Epithelial cell of proximal tubule (primary cell): ENCODE measurements around the gene PAQR9. TPM values are rescaled to one million over a fixed set of nuclear protein-coding genes. Genes with fewer than 3 reads are reported as not detected.
"Not testable (repeated sequence)": the region's sequence is repeated elsewhere in the genome, so short reads cannot be mapped to it uniquely, and the experiment has no call there.

Experiments
- DNase-seq: peaks from one replicate; pipeline ENCODE4 v3.0.0-alpha.2; 2011; ENCODE audit warnings: low read depth
- H3K4me3 ChIP-seq: 2 replicates; pipeline ENCODE4 v1.5.1; 2011; ENCODE audit warnings: low read depth, mild to moderate bottlenecking, low read length
- total RNA-seq: library from RNA; depleted of rRNA; stranded (reverse); fragments of >200 nt; gene quantifications from 2 replicates; pipeline ENCODE4 v1.2.3, GENCODE V29; 2015
- TF ChIP-seq, protein P1 (sequence below): conservative IDR thresholded peaks from 2 replicates; pipeline ENCODE4 v1.5.1; 2012; ENCODE audit warnings: low read depth, mild to moderate bottlenecking, low read length

Gene PAQR9
- total RNA-seq, 1 donor from 2014 or later, result 0.63 TPM

- H3K4me3 ChIP-seq, result no peak overlapping the region
- no peak for DNase-seq
- TF ChIP-seq, protein P1, sequence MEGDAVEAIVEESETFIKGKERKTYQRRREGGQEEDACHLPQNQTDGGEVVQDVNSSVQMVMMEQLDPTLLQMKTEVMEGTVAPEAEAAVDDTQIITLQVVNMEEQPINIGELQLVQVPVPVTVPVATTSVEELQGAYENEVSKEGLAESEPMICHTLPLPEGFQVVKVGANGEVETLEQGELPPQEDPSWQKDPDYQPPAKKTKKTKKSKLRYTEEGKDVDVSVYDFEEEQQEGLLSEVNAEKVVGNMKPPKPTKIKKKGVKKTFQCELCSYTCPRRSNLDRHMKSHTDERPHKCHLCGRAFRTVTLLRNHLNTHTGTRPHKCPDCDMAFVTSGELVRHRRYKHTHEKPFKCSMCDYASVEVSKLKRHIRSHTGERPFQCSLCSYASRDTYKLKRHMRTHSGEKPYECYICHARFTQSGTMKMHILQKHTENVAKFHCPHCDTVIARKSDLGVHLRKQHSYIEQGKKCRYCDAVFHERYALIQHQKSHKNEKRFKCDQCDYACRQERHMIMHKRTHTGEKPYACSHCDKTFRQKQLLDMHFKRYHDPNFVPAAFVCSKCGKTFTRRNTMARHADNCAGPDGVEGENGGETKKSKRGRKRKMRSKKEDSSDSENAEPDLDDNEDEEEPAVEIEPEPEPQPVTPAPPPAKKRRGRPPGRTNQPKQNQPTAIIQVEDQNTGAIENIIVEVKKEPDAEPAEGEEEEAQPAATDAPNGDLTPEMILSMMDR, result no peak
Measured at GRCh38 chr3:142992323-142992722, 28.8 kb upstream of the PAQR9 start.

DNA sequence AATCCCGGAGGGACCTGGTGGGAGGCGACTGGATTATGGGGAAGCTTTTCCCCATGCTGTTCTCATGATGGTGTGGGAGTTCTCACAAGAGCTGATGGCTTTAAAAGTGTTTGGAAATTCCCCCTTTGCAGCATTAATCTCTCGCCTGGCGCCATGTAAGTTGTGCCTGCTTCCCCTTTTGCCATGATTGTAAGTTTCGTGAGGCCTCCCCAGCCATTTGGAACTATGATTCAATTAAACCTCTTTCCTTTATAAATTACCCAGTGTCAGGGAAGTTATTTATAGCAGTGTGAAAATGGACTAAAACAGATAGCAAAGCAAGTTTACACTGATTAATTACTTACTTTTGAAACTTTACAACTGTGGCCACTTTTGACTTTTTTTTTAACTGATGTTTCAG lies 27.2 kb upstream of the PAQR9 start:
- DNase-seq, result no peak
- H3K4me3 ChIP-seq, result no peak overlapping the region
- TF ChIP-seq, protein P1, result no peak

DNA sequence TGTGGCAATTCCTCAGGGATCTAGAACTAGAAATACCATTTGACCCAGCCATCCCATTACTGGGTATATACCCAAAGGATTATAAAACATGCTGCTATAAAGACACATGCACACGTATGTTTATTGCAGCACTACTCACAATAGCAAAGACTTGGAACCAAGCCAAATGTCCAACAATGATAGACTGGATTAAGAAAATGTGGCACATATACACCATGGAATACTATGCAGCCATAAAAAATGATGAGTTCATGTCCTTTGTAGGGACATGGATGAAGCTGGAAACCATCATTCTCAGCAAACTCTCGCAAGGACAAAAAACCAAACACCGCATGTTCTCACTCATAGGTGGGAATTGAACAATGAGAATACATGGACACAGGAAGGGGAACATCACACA lies 25.4 kb upstream of the PAQR9 start:
- not testable (repeated sequence) for H3K4me3 ChIP-seq, DNase-seq

DNA sequence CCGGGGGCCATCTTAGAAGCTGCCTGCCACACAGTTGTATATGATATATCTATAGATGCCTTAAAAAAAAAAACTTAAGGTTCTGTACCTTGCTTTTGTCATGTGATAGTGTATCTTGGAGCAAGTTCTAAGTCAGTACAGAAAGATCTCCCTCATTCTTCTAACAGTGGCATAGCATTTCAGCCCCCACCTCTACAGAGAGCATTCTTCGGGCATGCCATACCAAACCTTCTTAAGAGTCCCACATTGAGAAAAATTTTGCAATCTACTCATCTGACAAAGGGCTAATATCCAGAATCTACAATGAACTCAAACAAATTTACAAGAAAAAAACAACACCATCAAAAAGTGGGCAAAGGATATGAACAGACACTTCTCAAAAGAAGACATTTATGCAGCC lies 24.7 kb upstream of the PAQR9 start:
- DNase-seq, H3K4me3 ChIP-seq: not testable (repeated sequence)

GRCh38 chr3:142987707-142988106 lies 24.2 kb upstream of the PAQR9 start:
- no peak overlapping the region for H3K4me3 ChIP-seq
- no peak for DNase-seq
- TF ChIP-seq, protein P1, result no peak

DNA sequence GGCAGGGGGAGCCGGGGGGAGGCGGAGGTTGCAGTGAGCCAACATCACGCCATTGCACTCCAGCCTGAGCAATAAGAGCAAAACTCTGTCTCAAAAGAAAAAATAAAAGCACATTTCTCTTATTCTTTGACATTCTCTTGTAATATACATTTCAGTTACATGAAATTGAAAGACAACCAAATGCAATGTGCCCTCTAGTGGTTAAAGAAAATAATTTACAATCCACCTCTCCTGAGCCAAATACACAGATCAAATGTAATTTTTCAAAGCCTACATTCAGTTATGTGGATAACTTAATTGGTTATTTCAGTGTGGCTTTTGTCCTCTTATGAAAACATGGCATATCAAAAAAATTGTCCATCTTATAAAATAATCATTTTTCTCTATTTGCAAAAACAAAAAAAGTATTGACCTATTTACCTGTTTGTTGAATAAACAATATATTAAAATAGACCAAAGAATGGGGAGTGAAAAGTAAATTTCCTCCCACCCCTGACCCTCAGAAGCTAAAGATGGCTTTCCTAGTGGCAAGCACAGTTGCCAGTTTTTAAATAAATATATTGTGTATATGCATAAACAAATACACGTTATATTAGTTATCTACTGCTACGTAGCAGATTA lies 23.7 kb upstream of the PAQR9 start:
- H3K4me3 ChIP-seq, result no peak overlapping the region
- DNase-seq, result no peak
- TF ChIP-seq, protein P1, result peak; percentile 57

- TF ChIP-seq, protein P1, result no peak
- H3K4me3 ChIP-seq, result no peak overlapping the region
- DNase-seq, result no peak
Measured at GRCh38 chr3:142984255-142984654, 20.8 kb upstream of the PAQR9 start.

DNA sequence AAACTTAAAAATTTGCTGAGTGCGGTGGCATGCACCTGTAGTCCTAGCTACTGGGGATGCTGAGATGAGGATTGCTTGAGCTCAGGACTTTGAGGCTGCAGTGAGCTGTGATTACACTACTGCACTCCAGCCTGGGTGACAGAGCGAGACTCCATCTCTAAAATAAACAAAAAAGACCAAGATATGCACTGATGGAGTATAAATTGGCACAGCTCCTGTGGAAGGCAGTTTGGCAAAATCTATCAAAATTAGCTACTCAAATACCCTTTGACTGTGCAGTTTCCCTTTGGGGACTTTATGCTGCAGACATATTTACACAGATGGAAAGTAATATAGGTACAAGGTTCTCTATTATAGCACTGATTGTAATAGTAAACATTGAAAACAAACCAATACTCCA lies 19.8 kb upstream of the PAQR9 start:
- DNase-seq, result no peak
- TF ChIP-seq, protein P1, result no peak
- H3K4me3 ChIP-seq, result no peak overlapping the region
